OCI-LY7 (cell line): Measurements from ENCODE around the gene RBFOX1. TPM values are rescaled to one million over a fixed set of nuclear protein-coding genes. Genes with fewer than 3 reads are reported as not detected.

Experiments used
- BruUV-seq: library from RNA; stranded (reverse); fragments of 400-500 nt; replicated peaks from 2 replicates; lab custom pipeline; 2021; lab: Mats Ljungman, UMichigan
- CTCF ChIA-PET: fragments of 300-600 bp; sonication (Branson Sonifier 250); formaldehyde crosslinking; loops from one replicate; lab custom pipeline; 2022; ENCODE audit warnings: antibody characterized with exemption; ENCODE audit not compliant: unreplicated experiment; lab: Charles Lee
- POLR2A ChIA-PET: fragments of 300-600 bp; sonication (Branson Sonifier 250); formaldehyde crosslinking; loops from one replicate; lab custom pipeline; 2022; ENCODE audit warnings: antibody characterized with exemption; lab: Charles Lee
- DNase-seq: peaks from one replicate; pipeline ENCODE4 v3.0.0-alpha.2; 2015; ENCODE audit warnings: low spot score
- H2AFZ ChIP-seq: fragments of 200-600 bp; sonication (generic), shearing (Covaris generic); 2 replicates; pipeline ENCODE4 v1.6.1; 2014; ENCODE audit warnings: mild to moderate bottlenecking, antibody characterized with exemption, low read length, moderate library complexity
- H3K27ac ChIP-seq: fragments of 200-600 bp; sonication (generic); 2 replicates; pipeline ENCODE4 v1.5.1; 2014; ENCODE audit warnings: mixed run types, low read depth, mild to moderate bottlenecking, moderate library complexity, low read length, inconsistent platforms; ENCODE audit not compliant: poor library complexity, severe bottlenecking
- H3K36me3 ChIP-seq: fragments of 200-600 bp; sonication (generic); 2 replicates; pipeline ENCODE4 v1.6.1; 2014; ENCODE audit warnings: mild to moderate bottlenecking, antibody characterized with exemption, low read length, moderate library complexity, mixed read lengths; ENCODE audit not compliant: insufficient read depth
- H3K4me1 ChIP-seq: fragments of 200-600 bp; sonication (generic); 2 replicates; pipeline ENCODE4 v1.5.1; 2014; ENCODE audit warnings: mild to moderate bottlenecking, low read length; ENCODE audit not compliant: insufficient read depth, poor library complexity, severe bottlenecking
- H3K4me2 ChIP-seq: fragments of 200-600 bp; sonication (generic); 2 replicates; pipeline ENCODE4 v1.6.1; 2014; ENCODE audit warnings: mild to moderate bottlenecking, low read length
- H3K4me3 ChIP-seq: fragments of 200-600 bp; sonication (generic); 2 replicates; pipeline ENCODE4 v1.5.1; 2014; ENCODE audit warnings: mild to moderate bottlenecking, low read depth, low read length; ENCODE audit not compliant: poor library complexity, severe bottlenecking
- H3K79me2 ChIP-seq: fragments of 200-600 bp; sonication (generic); 2 replicates; pipeline ENCODE4 v1.6.1; 2016; ENCODE audit warnings: low read depth, mild to moderate bottlenecking, low read length, moderate library complexity, mixed read lengths; ENCODE audit not compliant: insufficient read depth
- H3K9me2 ChIP-seq: fragments of 200-600 bp; sonication (generic); 2 replicates; pipeline ENCODE4 v1.6.1; 2016; ENCODE audit warnings: mild to moderate bottlenecking, low read length, mixed read lengths; ENCODE audit not compliant: insufficient read depth
- H3K9me3 ChIP-seq: fragments of 200-600 bp; sonication (generic); 2 replicates; pipeline ENCODE4 v1.6.1; 2014; ENCODE audit warnings: mild to moderate bottlenecking, mixed run types, low read length, mixed read lengths
- H4K20me1 ChIP-seq: fragments of 200-600 bp; sonication (generic); 2 replicates; pipeline ENCODE4 v1.6.1; 2014; ENCODE audit warnings: mild to moderate bottlenecking, antibody characterized with exemption, low read length, moderate library complexity, mixed read lengths; ENCODE audit not compliant: insufficient read depth
- CTCF ChIP-seq: fragments of 200-600 bp; sonication (generic); conservative IDR thresholded peaks from 2 replicates; pipeline ENCODE4 v1.5.1; 2014; ENCODE audit warnings: mild to moderate bottlenecking, antibody characterized with exemption, low read length, moderate library complexity, mixed read lengths
- EZH2phosphoT487 ChIP-seq: fragments of 200-600 bp; sonication (generic); IDR thresholded peaks from 2 replicates; pipeline ENCODE4 v1.6.1; 2018; ENCODE audit warnings: low read depth, borderline replicate concordance, mild to moderate bottlenecking, mixed run types, antibody characterized with exemption, low read length, moderate library complexity, mixed read lengths
- intact Hi-C: fragments of 100-400 bp; cut with micrococcal nuclease; formaldehyde crosslinking; loops from one replicate; pipeline ENCODE4 v1.10.0; 2022; ENCODE audit not compliant: unreplicated experiment
- total RNA-seq, 2 experiments: library from RNA; depleted of rRNA in 1 of 2; stranded (reverse); fragments of >200 nt in 1 of 2; shearing (Covaris generic) in 1 of 2; gene quantifications; 2 replicates each; pipeline ENCODE4 v1.2.3, GENCODE V29; 2014 to 2022

Gene RBFOX1
- total RNA-seq, 2 experiments from 2014 or later: not detected

DNA sequence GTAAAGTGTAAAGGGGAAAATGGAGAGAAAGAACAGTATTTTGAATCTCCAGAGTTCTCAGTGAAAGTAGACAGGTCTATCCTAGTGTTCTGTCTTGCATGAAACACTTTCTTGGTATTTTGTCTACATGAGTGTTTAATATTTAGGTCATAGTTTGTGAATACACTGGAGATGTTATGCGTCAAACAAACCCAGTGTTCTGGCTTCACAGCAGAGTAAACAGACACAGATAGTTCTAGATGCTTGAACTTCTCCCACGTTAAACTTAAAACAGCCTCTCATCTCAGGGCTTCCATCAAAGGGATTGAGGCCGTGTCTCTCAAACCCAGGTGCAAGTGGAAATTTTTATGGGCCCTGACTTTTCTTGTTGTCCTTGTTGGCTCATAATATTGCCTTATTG lies 48.3 kb downstream of the RBFOX1 start:
- Histone ChIP-seq H3K9me3 (no peaks in the 10 kb centered on the region), H2AFZ (no peak overlapping the region), H3K9me2 (no peaks in the 10 kb centered on the region), H3K4me3 (no peak overlapping the region), H4K20me1 (no peaks in the 10 kb centered on the region), H3K36me3 (no peaks in the 10 kb centered on the region), H3K4me2 (no peak overlapping the region), H3K79me2 (no peaks in the 10 kb centered on the region), H3K4me1 (no peaks in the 10 kb centered on the region), H3K27ac (no peak overlapping the region)
- CTCF ChIA-PET: no interaction called here
- intact Hi-C loops: no loop called here
- POLR2A ChIA-PET: no interaction called here
- DNase-seq: no peak
- BruUV-seq: no TSS peak
- TF ChIP-seq CTCF: no peak

GRCh38 chr16:7381671-7382070 lies 49.0 kb downstream of the RBFOX1 start:
- CTCF ChIA-PET: no interaction called here
- no TSS peak for BruUV-seq

GRCh38 chr16:7382521-7382920 lies 49.9 kb downstream of the RBFOX1 start:
- H3K4me2 ChIP-seq: no peak overlapping the region
- H2AFZ ChIP-seq: no peak overlapping the region
- no peak for DNase-seq
- no peaks in the 10 kb centered on the region for H3K36me3 ChIP-seq
- BruUV-seq: no TSS peak
- no peaks in the 10 kb centered on the region for H3K9me2 ChIP-seq
- H3K79me2 ChIP-seq: no peaks in the 10 kb centered on the region
- no peaks in the 10 kb centered on the region for H3K9me3 ChIP-seq
- TF ChIP-seq EZH2phosphoT487: no peak
- TF ChIP-seq CTCF: no peak
- H3K4me1 ChIP-seq: no peaks in the 10 kb centered on the region
- H3K4me3 ChIP-seq: no peak overlapping the region
- no peak overlapping the region for H3K27ac ChIP-seq
- intact Hi-C loops: no loop called here
- CTCF ChIA-PET: no interaction called here
- H4K20me1 ChIP-seq: no peaks in the 10 kb centered on the region
- POLR2A ChIA-PET: interaction anchor here (0.6 kb wide), 1 partner anchor 254 kb away, joined by 3 read pairs; no protein-coding TSS in a partner anchor

More at GRCh38 chr16:7381671-7382070, 49.0 kb downstream of the RBFOX1 start:
- intact Hi-C loops: no loop called here
- POLR2A ChIA-PET: no interaction called here
- Histone ChIP-seq H4K20me1 (no peaks in the 10 kb centered on the region), H3K9me3 (no peaks in the 10 kb centered on the region), H3K36me3 (no peaks in the 10 kb centered on the region), H3K4me2 (no peak overlapping the region), H3K9me2 (no peaks in the 10 kb centered on the region), H2AFZ (no peak overlapping the region), H3K79me2 (no peaks in the 10 kb centered on the region), H3K27ac (no peak overlapping the region), H3K4me1 (no peaks in the 10 kb centered on the region), H3K4me3 (no peak overlapping the region)
- DNase-seq: no peak
- TF ChIP-seq EZH2phosphoT487: no peak
- no peak for TF ChIP-seq CTCF
